ENCODE measurements around the gene AICDA. TPM values are rescaled to one million over a fixed set of nuclear protein-coding genes. Genes with fewer than 3 reads are reported as not detected.

Gene AICDA
- not detected for total RNA-seq

DNA sequence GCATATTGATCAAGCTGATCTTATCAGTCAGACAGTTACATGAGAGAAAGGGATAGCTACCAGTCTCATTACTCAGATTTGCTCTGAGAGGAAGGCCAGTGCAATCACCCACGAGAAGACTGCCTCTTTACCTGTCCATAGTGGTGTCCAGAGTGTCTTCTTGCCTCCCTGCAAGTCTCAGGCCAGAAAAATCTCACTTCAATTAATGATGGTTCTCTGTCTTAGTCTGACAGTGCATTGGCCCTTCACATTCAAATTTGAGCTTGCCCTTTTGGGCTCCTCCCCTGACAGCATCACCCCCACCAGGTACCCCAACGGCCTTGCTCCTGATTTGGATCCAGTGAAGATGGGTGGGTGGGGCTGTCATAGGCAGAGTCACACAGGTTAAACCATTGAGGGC lies at the start of gene AICDA:
TSS of gene AICDA (minus strand) at position 231 of the 400 bp plus-strand sequence. CDS start at position 139, 92 bp downstream.
- Mint-ChIP-seq H3K9me3 (no peaks in the 10 kb centered on the region), H3K27ac (no peak within 1 kb of the TSS), H3K4me1 (peaks cover 11% of the 10 kb centered on the region), H3K27me3 (peaks cover 6% of the 10 kb centered on the region), H3K36me3 (ENCODE audit: low read depth) (no peaks in the 10 kb centered on the region), H3K4me3 (no peak within 1 kb of the TSS)
- ChIA-PET POLR2A (no interaction called here), CTCF (interaction anchor here (0.6 kb wide), 1 partner anchor 37 kb away, joined by 3 read pairs; no protein-coding TSS in a partner anchor)
- DNase-seq: no peak

DNA sequence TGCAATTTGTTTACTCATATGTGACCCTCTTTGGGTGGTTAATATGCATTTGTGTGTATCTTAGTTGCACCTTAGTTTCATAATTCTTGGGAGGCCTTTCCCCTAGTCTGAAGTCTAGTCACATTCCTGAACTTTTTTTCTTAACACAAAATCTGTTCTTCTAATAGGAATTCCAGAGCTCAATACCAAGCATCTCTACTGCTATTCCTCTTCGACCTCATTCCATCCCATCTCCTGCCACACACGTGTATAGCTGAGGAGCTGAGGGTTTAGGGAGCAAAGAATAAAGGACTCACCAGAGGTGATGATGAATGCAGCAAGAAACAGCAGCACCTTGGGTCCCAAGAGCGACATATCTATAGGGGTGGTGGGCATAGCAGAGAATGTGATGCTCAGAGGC lies 49.1 kb upstream of the AICDA start:
- peaks cover 18% of the 10 kb centered on the region for H3K27me3 Mint-ChIP-seq
- POLR2A ChIA-PET: no interaction called here
- no peaks in the 10 kb centered on the region for H3K9me3 Mint-ChIP-seq
- H3K27ac Mint-ChIP-seq: no peak overlapping the region
- DNase-seq: no peak
- no peak overlapping the region for H3K4me3 Mint-ChIP-seq
- H3K36me3 Mint-ChIP-seq (ENCODE audit: low read depth): no peaks in the 10 kb centered on the region
- no peaks in the 10 kb centered on the region for H3K4me1 Mint-ChIP-seq
- CTCF ChIA-PET: interaction anchor here (0.6 to 1.8 kb wide), 2 partner anchors 9 to 199 kb away, joined by 3 read pairs; no protein-coding TSS in a partner anchor

DNA sequence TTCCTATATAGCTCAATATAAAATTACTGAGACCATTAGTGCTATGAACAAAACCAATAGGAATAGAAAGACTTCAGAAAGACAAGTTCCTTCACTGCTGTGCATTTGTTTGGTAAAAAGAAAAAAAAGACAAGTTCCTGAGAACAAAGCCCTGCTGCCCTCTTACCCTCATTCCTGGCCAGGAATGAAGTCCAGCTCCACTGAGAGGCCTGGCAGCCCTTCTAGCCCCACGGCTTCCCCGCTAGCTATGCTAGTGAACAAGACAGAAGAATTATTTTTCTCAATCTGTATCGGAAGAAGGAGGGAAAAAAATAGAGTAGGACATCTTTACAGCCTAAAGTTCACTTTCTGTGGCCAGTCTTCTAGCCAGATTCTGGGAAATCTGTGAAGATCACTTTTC lies 48.4 kb upstream of the AICDA start:
- no peak overlapping the region for H3K4me3 Mint-ChIP-seq
- no peaks in the 10 kb centered on the region for H3K36me3 Mint-ChIP-seq (ENCODE audit: low read depth)
- H3K27ac Mint-ChIP-seq: no peak overlapping the region
- CTCF ChIA-PET: interaction anchor here (0.6 to 1.2 kb wide), 3 partner anchors 8 to 12 kb away, joined by 3 to 4 read pairs (median 3); no protein-coding TSS in a partner anchor
- POLR2A ChIA-PET: no interaction called here
- DNase-seq: no peak
- no peaks in the 10 kb centered on the region for H3K4me1 Mint-ChIP-seq
- no peaks in the 10 kb centered on the region for H3K9me3 Mint-ChIP-seq
- peaks cover 18% of the 10 kb centered on the region for H3K27me3 Mint-ChIP-seq

DNA sequence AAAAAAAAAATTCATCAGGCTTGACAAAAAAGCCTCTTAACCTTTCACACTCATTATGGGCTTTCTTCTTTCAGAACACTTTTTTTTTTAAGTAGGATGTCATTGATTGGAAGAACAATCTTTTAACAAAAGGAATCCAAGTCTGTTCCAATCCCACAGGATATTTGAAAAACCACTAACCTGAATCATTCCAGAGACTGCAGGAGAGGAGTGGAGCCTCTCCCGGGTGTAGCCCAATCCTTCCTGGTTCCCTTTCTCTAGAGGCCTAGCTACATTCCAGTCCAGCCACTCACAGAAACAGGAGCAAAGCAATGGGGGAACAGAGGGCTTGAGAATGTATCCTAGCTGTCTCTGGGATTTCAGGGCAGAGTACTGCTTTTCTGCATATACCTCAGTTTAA lies 45.7 kb upstream of the AICDA start:
- H3K27ac Mint-ChIP-seq: no peak overlapping the region
- H3K4me3 Mint-ChIP-seq: no peak overlapping the region
- ChIA-PET POLR2A (no interaction called here), CTCF (interaction anchor here (0.6 kb wide), 1 partner anchor 414 kb away, joined by 3 read pairs; no protein-coding TSS in a partner anchor)
- no peaks in the 10 kb centered on the region for H3K36me3 Mint-ChIP-seq (ENCODE audit: low read depth)
- H3K9me3 Mint-ChIP-seq: no peaks in the 10 kb centered on the region
- no peaks in the 10 kb centered on the region for H3K4me1 Mint-ChIP-seq
- H3K27me3 Mint-ChIP-seq: peaks cover 24% of the 10 kb centered on the region
- no peak for DNase-seq

DNA sequence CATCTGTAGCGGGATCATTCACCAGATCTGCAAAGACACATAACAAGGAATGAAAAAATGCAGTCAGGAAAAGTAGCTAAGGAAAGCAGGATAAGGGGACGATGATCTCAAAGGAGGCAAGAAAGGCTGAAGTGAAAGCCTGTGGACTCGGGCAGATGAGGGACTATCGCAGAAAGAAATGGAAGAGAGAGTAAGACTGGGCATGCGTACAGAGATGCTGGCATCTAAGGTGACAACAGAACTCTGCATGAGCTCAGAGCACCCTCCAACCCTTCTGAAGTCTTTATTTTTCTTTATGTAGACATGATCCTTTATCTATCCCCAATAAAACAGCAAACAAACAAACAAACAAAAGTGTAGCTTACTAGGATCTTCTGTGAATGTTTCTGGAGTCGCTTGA lies 42.8 kb upstream of the AICDA start:
- Mint-ChIP-seq H3K9me3 (no peaks in the 10 kb centered on the region), H3K27me3 (peaks cover 43% of the 10 kb centered on the region), H3K27ac (no peak overlapping the region), H3K36me3 (ENCODE audit: low read depth) (no peaks in the 10 kb centered on the region), H3K4me1 (no peaks in the 10 kb centered on the region), H3K4me3 (no peak overlapping the region)
- CTCF ChIA-PET: interaction anchor here (1.1 to 1.2 kb wide), 2 partner anchors 17 to 37 kb away, joined by 3 to 4 read pairs; no protein-coding TSS in a partner anchor
- DNase-seq: no peak
- POLR2A ChIA-PET: no interaction called here

DNA sequence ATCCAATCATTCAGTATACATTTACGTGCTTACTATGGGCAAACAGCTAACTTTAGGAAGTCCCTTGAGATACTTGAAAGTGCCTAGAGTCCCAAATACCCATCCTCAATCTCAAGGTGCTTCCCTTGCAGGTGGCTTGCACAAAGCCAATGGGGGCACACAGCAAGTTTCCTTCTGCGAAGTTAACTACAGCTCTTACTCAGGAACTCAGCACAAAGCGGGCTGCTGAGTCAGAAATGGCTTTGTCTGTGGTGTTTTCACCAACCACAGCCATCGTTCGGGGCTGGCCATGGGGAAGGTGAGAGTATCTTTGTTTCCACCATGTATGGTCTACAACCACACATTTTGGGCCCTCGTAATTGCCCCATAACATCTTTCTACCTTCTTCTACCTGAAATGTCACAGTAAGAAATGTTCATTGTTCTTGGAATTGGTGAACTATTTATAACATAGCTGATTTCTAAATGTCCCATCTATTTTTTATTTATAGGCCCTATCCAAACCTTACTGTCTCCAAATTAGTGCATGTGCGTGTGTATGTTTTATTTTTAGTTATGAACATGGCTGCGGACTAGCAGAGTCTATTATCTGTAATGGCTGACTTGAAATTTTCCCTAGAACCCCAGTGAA lies 36.0 kb upstream of the AICDA start:
- Mint-ChIP-seq H3K4me3 (no peak overlapping the region), H3K36me3 (ENCODE audit: low read depth) (peaks cover 2% of the 10 kb centered on the region), H3K27ac (no peak overlapping the region), H3K9me3 (no peaks in the 10 kb centered on the region), H3K27me3 (peaks cover 60% of the 10 kb centered on the region), H3K4me1 (peaks cover 49% of the 10 kb centered on the region)
- POLR2A ChIA-PET: no interaction called here
- CTCF ChIA-PET: interaction anchor here (1.1 to 1.7 kb wide), 2 partner anchors 9 to 12 kb away, joined by 3 to 6 read pairs; no protein-coding TSS in a partner anchor
- DNase-seq: peak; percentile 67

DNA sequence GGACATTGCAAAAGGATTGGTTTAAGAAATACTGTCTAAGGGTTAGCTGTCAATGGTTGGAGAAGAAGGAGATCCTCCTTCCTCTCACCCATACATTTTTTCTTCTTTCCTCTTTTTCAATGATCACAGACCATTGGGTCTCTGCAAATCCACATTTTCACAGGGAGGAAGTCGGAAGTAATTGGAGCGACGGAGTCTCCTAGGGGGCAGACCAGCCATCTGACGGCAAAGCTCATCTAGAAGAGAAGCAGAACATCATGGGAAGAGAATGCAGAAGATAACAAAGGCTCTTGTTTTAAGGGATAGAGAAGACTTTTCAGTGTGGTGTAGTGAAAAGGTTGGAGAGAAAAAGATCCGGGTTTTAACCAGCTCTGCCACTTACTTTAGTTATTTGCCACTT lies 35.3 kb upstream of the AICDA start:
- Mint-ChIP-seq H3K27ac (no peak overlapping the region), H3K4me3 (no peak overlapping the region), H3K36me3 (ENCODE audit: low read depth) (peaks cover 6% of the 10 kb centered on the region), H3K27me3 (peaks cover 55% of the 10 kb centered on the region), H3K4me1 (peaks cover 53% of the 10 kb centered on the region), H3K9me3 (no peaks in the 10 kb centered on the region)
- CTCF ChIA-PET: interaction anchor here (1.1 to 1.7 kb wide), 2 partner anchors 9 to 13 kb away, joined by 3 to 6 read pairs; no protein-coding TSS in a partner anchor
- no peak for DNase-seq
- POLR2A ChIA-PET: no interaction called here

DNA sequence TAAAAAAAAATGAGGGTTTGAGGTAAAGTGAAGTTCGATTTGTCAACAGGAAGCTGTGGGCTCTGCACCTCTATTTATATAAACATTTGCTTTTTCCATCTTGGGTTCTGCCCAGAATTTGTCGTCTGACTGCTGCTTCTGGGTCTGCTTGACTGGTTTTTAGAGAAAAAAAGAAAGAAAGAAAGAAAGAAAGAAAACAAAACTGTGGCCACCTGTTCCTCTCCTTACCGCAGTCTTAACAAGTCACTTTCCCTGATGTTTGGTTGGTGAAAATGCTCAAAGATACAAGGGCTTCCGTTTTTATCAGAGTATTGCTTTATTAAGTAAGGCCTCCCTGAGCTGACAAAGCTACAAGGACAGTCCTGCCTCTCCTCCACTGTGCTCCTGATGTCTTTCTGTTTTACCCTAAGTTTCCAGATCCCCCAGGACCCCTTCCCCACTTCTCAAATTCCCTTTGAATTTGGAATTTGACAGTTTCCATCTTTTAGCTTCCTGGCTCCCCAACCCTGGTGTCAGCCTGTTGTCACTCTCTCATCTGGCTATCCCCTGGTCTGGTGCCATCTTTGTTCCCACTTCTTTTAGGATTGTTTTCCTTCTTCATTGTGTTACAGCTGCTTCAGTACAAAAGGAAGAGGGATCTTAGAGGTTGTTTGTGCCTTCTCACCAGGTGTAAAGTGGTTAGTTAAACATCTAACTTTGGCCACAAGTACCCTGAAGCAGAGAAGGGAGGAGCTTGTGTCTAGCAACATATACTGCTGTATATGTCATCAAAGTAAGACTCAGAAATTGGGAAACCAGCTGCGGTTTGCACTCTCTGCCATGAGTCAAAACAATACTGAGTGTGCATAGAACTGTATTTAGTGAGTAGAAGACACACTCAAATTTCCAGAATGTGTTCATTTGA lies 31.9 kb upstream of the AICDA start:
- H3K36me3 Mint-ChIP-seq (ENCODE audit: low read depth): peaks cover 6% of the 10 kb centered on the region
- peak overlapping the region; percentile 60 for H3K4me3 Mint-ChIP-seq
- H3K9me3 Mint-ChIP-seq: no peaks in the 10 kb centered on the region
- POLR2A ChIA-PET: interaction anchor here (1.1 kb wide), 1 partner anchor 305 kb away, joined by 4 read pairs; the partner anchor contains the start of gene M6PR
- H3K27me3 Mint-ChIP-seq: peaks cover 39% of the 10 kb centered on the region
- CTCF ChIA-PET: interaction anchor here (1.2 kb wide), 1 partner anchor 100 kb away, joined by 3 read pairs; no protein-coding TSS in a partner anchor
- peak overlapping the region; percentile 97 for H3K27ac Mint-ChIP-seq
- peak; percentile 80 for DNase-seq
- peaks cover 53% of the 10 kb centered on the region for H3K4me1 Mint-ChIP-seq

DNA sequence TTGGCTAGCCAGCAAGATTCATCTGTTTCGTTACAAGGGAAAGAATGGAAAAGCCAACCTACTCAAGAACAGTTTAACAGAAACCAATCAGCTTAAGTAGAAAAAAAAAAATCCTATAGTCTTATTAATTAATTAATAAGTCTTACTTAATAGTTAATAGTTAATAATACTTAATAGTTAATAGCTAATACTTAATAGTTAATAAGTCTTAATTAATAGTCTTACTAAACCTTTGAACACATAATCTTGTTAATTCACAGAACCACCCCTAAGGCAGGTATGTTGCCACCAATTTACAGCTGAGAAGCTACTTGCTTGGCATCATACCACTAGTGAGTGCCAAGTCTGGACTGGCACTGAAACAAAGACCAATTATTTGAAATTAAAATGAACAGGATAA lies 30.1 kb upstream of the AICDA start:
- no peak overlapping the region for H3K4me3 Mint-ChIP-seq
- no peaks in the 10 kb centered on the region for H3K9me3 Mint-ChIP-seq
- POLR2A ChIA-PET: interaction anchor here (0.7 kb wide), 1 partner anchor 313 kb away, joined by 3 read pairs; no protein-coding TSS in a partner anchor
- H3K27ac Mint-ChIP-seq: no peak overlapping the region
- DNase-seq: no peak
- peaks cover 6% of the 10 kb centered on the region for H3K36me3 Mint-ChIP-seq (ENCODE audit: low read depth)
- CTCF ChIA-PET: no interaction called here
- peaks cover 36% of the 10 kb centered on the region for H3K27me3 Mint-ChIP-seq
- H3K4me1 Mint-ChIP-seq: peaks cover 36% of the 10 kb centered on the region

DNA sequence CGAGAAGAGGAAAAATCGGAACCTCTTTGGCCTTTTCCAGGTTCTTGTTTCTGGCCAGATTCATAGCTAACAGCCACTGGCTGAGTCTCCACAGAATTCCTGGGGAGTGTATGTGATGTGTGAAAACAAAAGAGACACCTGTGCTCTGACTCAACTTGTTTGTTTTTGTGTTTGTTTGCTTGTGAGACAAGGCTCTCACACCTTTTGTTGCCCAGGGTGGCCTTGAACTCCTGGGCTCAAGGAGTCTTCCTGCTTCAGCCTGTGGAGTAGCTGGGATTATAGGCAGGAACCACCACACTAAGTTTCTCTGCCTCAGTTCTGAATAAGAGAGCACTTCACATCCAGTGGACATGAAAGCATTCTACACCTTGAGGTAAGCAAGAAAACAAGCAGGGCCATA lies 27.3 kb upstream of the AICDA start:
- ChIA-PET CTCF (no interaction called here), POLR2A (no interaction called here)
- Mint-ChIP-seq H3K27ac (no peak overlapping the region), H3K9me3 (no peaks in the 10 kb centered on the region), H3K27me3 (peaks cover 29% of the 10 kb centered on the region), H3K36me3 (ENCODE audit: low read depth) (peaks cover 4% of the 10 kb centered on the region), H3K4me3 (no peak overlapping the region), H3K4me1 (peaks cover 18% of the 10 kb centered on the region)
- DNase-seq: no peak

DNA sequence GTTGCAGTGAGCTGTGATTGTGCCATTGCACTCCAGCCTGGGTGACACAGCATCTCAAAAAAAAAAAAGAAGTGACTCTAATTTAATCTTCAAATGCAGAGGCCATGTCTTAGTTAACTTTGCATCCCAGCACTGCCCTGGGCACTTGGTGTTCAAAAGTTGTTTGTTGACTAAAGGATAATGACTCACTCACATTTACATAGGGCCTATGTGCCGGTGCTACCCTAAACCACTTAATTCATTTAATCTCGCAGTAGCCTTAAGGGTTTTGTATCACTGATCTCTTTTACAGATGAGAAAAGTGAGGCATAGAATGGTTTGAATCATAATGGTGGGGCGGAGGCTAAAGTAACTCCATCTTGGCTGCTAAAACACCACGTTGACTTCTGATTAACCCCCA lies 26.3 kb upstream of the AICDA start:
- H3K4me3 Mint-ChIP-seq: no peak overlapping the region
- no peak for DNase-seq
- ChIA-PET POLR2A (no interaction called here), CTCF (no interaction called here)
- peaks cover 30% of the 10 kb centered on the region for H3K27me3 Mint-ChIP-seq
- no peaks in the 10 kb centered on the region for H3K9me3 Mint-ChIP-seq
- peaks cover 4% of the 10 kb centered on the region for H3K36me3 Mint-ChIP-seq (ENCODE audit: low read depth)
- H3K27ac Mint-ChIP-seq: no peak overlapping the region
- H3K4me1 Mint-ChIP-seq: peaks cover 8% of the 10 kb centered on the region

DNA sequence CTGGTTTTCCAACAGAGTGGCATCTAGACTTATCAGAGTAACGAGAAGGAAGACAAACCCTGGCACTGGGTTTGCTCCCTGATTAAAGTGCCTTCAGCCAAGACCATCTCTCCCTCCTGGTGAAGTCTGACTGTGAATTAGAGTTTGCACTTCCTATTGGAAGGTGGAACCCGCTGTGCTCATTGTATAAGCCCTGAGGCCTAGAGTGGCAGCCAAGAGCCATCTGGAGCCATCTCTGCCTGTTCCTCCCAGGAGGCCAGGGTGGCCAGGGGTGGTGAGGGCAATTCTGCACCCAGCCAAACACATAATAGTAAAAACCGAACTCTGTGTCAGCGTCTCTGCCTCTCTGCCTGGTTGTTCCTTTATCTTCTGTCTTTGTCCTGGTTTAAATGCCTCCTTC lies 25.0 kb upstream of the AICDA start:
- ChIA-PET POLR2A (no interaction called here), CTCF (interaction anchor here (0.9 kb wide), 1 partner anchor 18 kb away, joined by 4 read pairs; no protein-coding TSS in a partner anchor)
- Mint-ChIP-seq H3K9me3 (no peaks in the 10 kb centered on the region), H3K27me3 (peaks cover 33% of the 10 kb centered on the region), H3K4me1 (peaks cover 1% of the 10 kb centered on the region), H3K4me3 (no peak overlapping the region), H3K36me3 (ENCODE audit: low read depth) (no peaks in the 10 kb centered on the region), H3K27ac (no peak overlapping the region)
- DNase-seq: no peak

DNA sequence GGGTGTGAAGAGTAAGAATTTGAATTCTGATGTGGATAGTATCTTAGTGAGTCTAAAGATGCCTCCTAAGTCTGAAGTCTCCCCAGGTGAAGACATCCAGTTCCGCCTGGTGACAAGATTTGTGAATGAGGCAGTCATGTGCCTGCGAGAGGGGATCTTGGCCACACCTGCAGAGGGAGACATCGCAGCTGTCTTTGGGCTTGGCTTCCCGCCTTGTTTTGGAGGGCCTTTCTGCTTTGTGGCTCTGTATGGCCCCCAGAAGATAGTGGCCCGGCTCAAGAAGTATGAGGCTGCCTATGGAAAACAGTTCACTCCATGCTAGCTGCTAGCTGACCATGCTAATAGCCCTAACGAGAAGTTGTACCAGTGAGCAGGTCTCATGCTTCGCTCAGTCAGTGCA lies 24.6 kb upstream of the AICDA start:
- POLR2A ChIA-PET: no interaction called here
- H3K9me3 Mint-ChIP-seq: no peaks in the 10 kb centered on the region
- no peaks in the 10 kb centered on the region for H3K36me3 Mint-ChIP-seq (ENCODE audit: low read depth)
- no peak overlapping the region for H3K4me3 Mint-ChIP-seq
- H3K4me1 Mint-ChIP-seq: no peaks in the 10 kb centered on the region
- DNase-seq: no peak
- H3K27ac Mint-ChIP-seq: no peak overlapping the region
- H3K27me3 Mint-ChIP-seq: peaks cover 33% of the 10 kb centered on the region
- CTCF ChIA-PET: no interaction called here

Data from activated CD4-positive, alpha-beta T cell treated with anti-CD3 and anti-CD28 coated beads, Interleukin-2, amount 10 ng/mL, durations not matched to agents 7 days and 5 days (primary cell).